Brain pericyte (primary cell): ENCODE measurements around the gene GPR157.

Source experiments
- DNase-seq: peaks from one replicate; pipeline ENCODE4 v3.0.0-alpha.2; 2012; ENCODE audit warnings: low read depth, low spot score

The GPR157 gene

GRCh38 chr1:9087411-9088125 lies 41.3 kb downstream of the GPR157 start:
- DNase-seq: no peak

GRCh38 chr1:9086796-9087195 lies 42.1 kb downstream of the GPR157 start:
- DNase-seq: no peak

- no peak for DNase-seq
These were observed 42.9 kb downstream of the GPR157 start for GRCh38 chr1:9086045-9086444.

GRCh38 chr1:9085306-9085940 lies 43.5 kb downstream of the GPR157 start:
- DNase-seq: no peak

GRCh38 chr1:9084906-9085305 lies 44.0 kb downstream of the GPR157 start:
- DNase-seq: no peak

- DNase-seq: no peak
These were observed 47.4 kb downstream of the GPR157 start for GRCh38 chr1:9081473-9081872.

GRCh38 chr1:9080705-9081291 lies 48.1 kb downstream of the GPR157 start:
- no peak for DNase-seq

- DNase-seq: no peak
These were observed 48.8 kb downstream of the GPR157 start for GRCh38 chr1:9079988-9080704.

- DNase-seq: no peak
These were observed 50.0 kb downstream of the GPR157 start for GRCh38 chr1:9078752-9079500.

- DNase-seq: no peak
These were observed 50.7 kb downstream of the GPR157 start for GRCh38 chr1:9078015-9078751.

- DNase-seq: no peak
These were observed 53.9 kb downstream of the GPR157 start for GRCh38 chr1:9075022-9075421.

- no peak for DNase-seq
These were observed 55.8 kb downstream of the GPR157 start for GRCh38 chr1:9073143-9073542.

GRCh38 chr1:9071554-9072235 lies 57.2 kb downstream of the GPR157 start:
- DNase-seq: no peak

GRCh38 chr1:9070486-9070885 lies 58.4 kb downstream of the GPR157 start:
- no peak for DNase-seq

- no peak for DNase-seq
These were observed 59.4 kb downstream of the GPR157 start, which contains the start of gene SLC2A5 for GRCh38 chr1:9069326-9070100. Gene SLC2A5 (minus strand): TSS chr1:9069635. CDS start chr1:9069536, 99 bp downstream.

GRCh38 chr1:9068981-9069325 lies 59.9 kb downstream of the GPR157 start:
- DNase-seq: no peak

- DNase-seq: no peak
These were observed 61.7 kb downstream of the GPR157 start for GRCh38 chr1:9066945-9067807.

- no peak for DNase-seq
These were observed 63.6 kb downstream of the GPR157 start for GRCh38 chr1:9065213-9065751.
